ENCODE data around the gene MYO9B.
"Not testable (repeated sequence)": the region's sequence is repeated elsewhere in the genome, so short reads cannot be mapped to it uniquely, and the experiment has no call there.

MYO9B gene

DNA sequence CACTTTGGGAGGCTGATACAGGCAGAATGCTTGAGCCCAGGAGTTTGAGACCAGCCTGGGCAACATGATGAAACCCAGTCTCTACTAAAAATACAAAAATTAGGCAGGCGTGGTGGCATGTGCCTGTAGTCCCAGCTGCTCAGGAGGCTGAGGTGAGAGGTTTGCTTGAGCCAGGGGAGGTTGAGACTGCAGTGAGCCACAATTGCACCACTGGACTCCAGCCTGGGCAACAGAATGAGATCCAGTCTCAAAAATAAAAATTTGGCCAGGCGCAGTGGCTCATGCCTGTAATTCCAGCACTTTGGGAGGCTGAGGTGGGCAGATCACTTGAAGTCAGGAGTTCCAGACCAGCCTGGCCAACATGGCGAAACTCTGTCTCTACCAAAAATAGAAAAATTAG is 19.1 kb downstream of the MYO9B start:
- DNase-seq: not testable (repeated sequence)

DNA sequence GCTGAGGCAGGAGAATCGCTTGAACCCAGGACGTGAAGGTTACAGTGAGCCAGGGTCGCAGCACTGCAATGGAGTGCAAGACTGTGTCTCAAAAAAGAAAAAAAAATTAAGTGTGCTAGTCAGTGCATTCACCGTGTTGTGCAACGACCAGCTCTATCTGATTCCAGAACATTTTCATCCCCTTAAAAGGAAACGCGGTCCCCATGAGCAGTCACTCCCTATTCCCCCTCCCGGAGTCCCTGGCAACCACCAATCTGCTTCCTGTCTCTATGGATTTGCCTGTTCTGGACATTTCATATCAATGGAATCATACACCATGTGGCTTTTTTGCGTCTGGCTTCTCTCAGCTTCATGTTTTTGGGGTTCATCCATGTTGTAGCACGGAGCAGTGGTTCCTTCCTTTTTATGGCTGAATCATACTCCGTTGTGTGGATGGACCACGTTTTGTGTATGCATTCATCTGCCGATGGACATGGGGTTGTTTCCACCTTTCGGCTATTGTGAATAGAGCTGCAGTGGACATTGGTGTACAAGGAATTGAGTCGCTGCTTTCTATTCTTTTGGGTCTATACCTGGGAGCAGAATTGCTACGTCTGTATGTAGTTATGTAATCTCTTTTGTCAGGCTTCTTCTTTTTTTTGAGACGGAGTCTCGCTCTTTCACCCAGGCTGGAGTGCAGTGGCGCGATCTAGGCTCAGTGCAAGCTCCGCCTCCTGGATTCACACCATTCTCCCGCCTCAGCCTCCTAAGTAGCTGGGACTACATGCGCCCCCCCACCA is 19.8 kb downstream of the MYO9B start:
- DNase-seq: no peak

DNA sequence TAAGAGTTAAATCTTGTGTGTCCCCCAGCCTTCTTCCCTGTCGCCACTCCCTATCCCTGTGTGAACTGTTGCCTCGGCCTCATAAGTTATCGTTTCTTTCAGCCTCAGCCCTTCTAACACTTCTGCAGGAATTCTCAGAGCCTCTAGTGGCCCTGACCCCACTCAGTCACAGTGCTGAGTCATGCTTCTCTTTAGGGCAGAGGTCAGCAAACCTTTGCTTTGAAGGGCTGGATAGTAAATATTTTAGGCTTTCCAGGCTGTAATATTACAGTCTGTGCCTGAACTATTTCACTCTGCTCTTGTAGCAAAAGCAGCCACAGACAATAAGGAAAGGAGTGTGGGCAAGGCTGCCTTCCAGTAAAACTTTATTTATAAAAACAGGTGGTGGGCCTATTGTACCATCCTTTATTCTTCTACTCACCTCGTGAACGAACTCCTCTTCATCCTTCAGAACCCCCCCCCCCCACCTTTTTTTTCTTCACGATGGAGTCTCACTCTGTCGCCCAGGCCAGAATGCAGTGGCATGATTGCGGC is 22.1 kb downstream of the MYO9B start:
- DNase-seq: no peak

DNA sequence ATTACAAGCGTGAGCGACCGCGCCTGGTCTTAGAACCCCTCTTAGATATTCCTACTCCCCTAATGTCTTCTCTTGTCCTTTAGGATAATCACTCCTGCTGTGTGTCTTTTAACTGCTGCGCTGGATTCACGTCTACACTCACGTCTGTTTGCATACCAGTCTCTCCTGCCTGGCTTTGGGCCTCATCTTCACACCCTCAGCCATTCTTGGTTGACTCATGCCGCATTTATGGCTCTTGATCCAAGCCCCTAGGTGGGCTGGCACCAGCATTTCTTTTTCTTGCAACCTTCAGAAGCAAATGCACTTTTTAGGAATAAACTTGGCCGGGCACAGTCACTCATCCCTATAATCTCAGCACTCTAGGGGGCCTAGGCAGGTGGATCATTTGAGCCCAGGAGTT is 22.7 kb downstream of the MYO9B start:
- DNase-seq: no peak

DNA sequence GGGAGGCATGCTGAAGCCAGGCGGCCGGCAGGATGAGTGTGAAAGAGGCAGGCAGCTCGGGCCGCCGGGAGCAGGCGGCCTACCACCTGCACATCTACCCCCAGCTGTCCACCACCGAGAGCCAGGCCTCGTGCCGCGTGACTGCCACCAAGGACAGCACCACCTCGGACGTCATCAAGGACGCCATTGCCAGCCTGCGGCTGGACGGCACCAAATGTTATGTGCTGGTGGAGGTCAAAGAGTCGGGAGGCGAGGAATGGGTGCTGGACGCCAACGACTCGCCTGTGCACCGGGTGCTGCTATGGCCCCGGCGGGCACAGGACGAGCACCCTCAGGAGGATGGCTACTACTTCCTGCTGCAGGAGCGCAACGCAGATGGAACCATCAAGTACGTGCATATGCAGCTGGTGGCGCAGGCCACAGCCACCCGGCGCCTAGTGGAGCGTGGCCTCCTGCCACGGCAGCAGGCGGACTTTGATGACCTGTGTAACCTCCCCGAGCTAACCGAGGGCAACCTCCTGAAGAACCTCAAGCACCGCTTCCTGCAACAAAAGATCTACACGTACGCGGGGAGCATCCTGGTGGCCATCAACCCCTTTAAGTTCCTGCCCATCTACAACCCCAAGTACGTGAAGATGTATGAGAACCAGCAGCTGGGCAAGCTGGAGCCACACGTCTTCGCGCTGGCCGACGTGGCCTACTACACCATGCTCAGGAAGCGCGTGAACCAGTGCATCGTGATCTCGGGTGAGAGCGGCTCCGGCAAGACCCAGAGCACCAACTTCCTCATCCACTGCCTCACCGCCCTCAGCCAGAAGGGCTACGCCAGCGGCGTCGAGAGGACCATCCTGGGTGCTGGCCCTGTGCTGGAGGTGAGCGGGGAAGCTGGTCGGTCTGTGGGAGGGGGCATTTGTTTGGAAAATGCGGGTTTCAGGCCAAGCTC is 26.4 kb downstream of the MYO9B start:
- DNase-seq: no peak

DNA sequence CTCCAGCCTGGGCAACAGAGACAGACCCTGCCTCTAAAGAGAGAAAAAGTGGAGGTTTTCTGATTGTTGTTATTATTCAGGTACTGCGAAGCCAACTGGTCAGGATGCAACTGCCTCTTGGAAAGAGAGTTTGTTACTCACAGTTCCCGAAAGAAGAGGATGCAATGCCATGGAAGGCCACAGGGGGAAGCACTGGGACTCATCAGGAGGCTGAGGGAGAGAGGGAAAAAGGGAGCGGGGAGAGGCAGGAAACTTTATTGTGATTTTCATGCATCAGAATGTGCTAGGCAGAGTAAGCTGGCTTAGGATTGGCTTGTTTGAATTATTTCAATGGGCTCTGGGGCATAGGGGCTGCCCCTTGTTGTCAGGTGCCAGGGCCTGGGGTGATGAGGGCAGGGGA is 27.6 kb downstream of the MYO9B start:
- no peak for DNase-seq

DNA sequence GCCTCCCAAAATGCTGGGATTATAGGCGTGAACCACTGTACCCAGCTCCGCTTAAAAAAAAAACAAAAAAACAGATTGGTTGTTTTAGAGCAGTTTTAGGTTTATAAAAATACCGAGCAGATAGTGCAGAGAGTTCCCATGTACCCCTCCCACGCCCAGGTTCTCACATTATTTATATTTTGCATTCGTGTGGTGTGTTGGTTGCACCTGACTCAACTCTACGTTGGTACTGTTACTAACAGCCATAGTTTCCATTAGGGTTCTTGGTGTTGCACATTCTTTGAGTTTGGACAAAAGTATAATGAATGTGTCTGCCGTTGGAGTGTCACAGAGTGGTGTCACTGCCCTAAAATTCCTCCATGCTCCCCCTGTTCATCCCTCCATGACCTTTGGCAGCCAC is 29.1 kb downstream of the MYO9B start:
- DNase-seq: no peak

DNA sequence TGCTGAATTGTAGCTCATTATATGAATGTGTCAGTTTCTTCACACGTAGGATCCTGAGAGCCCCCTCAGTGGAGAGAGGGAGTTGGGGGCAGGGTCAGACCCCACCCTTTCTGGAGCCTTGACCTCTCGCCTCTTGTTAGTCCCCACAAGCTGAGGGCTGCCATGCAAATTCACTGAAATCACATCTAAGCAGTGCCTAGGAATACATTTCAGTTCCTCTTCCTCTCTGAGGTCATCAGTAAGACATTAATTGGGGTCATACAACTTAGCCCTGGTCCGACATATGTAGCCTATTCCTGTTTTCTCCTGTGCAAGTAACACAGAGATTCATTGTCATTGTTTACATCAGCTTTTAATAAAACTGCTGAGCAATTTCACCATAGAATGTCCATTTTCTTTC is 30.0 kb downstream of the MYO9B start:
- DNase-seq: no peak

DNA sequence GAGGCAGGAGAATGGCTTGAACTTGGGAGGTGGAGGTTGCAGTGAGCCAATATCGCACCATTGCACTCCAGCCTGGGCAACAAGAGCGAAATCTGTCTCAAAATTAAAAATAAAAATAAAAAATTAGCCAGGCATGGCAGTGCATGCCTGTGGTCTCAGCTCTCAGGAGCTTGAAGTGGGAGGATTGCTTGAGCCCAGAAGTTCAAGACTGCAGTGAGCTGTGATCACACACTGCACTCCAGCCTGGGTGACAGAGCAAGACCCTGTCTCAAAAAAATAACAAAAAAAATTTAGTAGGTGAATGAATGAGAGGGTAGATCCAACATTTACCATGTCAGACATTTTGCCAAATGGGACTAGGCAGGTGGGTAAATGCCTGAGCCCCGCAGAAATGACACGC is 31.4 kb downstream of the MYO9B start:
- not testable (repeated sequence) for DNase-seq

DNA sequence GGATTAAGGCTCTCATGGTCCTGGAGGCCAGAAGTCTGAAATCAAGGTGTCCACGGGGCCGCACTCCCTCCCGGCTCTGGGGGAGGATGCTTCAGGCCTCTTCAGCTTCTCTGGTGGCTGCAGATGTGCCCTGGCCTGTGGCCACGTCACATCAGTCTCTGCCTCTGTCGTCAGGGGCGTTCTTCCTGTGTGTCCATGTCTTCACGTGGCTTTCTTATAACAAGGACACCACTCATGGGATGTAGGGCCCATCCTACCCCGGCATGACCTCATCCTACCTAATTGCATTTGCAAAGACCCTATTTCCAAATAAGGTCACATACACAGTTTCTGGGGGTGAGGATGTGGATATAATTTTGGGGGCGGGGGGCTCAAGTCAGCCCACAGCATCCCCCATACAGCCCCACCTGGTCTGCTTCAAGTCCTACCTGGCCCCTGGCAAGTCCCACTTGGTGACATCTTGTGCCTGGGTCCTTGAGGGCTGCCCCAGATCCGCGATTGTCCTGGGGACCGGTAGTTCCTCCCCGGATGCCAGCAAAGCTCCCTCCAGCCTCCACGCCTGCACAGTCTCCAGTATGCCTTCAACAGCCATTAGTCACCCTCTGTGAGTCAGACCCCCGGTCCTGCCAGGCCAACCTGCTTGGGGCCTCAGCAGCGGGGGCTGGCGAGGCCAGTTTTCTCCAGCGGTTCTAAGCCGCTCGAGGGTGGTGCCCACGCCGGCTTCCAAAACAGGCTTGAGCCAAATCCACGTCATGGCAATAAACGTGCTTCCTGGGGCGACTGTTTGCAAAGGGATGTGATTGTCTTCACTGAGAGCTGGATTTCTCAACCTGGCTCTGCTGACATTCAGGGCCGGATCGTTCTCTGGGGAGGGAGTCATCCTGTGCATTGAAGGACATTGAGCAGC is 32.2 kb downstream of the MYO9B start:
- DNase-seq: peak; percentile 78

DNA sequence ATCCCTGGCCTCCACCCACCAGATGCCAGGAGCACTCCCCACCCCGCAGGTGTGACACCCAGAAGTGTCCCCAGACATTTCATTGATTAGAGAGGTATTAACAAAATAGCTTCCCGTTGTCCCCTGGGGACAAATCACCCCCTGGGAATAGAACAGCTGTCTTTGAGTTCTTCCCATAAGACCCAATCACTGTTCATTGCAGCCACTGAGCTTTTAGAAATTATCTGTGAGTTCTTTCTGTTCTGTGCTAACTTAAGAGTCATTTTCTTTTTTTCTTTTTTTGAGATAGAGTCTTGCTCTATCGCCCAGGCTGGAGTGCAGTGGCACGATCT is 32.8 kb downstream of the MYO9B start:
- no peak for DNase-seq

DNA sequence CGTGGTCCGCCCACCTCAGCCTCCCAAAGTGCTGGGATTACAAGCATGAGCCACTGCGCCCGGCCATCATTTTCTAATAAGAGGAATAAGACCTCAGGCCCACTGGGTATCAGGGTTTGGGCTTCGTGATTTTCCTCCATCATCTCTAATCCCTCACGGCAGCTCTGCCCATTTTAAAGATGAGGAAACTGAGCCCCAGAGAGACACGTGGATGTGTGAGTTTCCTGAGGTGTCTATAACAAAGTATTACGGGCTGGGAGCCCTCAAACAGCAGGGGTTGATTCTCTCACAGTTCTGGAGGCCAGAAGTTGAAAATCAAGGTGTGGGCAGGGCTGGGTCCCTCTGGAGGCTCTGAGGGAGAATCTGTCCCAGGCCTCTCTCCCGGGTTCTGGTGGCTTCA is 33.7 kb downstream of the MYO9B start:
- DNase-seq: no peak

DNA sequence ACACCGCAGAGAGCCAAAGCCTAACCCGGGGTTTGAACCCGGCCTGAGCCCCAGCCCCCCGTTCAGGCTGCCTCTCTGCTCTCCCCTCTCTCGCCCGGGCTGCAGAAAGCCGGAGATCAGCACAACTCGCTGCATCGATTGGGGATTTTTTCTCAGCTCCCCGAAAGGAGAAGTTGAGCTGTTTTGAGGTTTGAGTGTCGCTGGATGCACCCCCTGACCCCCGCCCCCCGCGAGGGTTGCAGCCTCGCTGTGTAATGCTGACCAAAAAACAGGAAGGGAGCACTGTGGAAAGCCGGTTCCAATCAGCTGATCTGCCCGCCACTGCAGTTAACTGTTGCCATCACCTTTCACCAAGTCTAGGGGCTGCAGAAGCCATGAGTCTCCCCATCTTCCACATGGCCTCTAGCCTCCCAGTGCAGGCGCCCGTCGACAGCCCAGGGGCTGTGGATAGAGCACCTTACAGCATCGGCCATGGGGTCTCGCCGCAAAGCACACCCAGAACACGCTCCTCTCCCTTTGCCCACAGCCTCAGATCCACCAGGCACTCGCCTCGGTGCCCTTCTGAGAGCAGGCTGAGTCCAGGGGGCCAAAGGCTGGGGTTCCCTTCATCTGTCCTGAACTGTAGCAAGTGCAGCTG is 34.5 kb downstream of the MYO9B start:
- DNase-seq: peak; percentile 83

DNA sequence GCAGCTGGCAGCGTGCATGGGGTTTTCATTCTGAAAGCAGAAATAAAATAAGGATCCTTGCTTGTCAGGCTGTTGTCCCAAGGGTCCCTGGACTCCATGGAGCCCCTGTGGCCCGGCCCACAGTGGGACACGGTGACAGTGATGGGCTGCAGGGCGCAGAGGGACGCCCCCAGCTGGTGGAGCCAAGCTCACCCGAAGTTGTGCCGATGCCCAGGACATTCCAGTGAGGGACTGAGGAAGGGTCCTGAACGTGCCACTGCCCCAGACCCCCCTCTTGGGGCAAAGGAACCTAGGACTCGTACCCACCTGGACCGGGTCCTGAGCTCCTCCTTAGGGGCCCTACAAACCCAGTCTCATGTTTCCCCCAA is 35.0 kb downstream of the MYO9B start:
- no peak for DNase-seq

DNA sequence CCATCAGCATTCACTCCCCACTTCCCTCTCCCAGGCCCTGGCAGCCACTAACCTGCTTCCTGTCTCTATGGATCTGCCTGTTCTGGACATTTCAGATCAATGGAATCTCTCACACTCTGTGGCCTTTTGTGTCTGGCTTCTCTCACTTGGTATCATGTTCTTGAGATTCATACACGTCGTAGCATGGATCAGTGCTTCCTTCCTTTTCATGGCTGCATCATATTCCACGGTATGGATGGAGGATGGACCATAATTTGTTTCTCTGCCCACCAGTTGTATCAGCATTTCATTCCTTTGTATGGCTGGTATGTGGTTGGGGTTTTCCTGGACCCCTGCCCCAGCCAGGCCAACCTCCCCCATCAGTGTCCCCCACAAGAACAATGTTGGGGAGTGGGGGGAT is 36.2 kb downstream of the MYO9B start:
- DNase-seq: no peak

DNA sequence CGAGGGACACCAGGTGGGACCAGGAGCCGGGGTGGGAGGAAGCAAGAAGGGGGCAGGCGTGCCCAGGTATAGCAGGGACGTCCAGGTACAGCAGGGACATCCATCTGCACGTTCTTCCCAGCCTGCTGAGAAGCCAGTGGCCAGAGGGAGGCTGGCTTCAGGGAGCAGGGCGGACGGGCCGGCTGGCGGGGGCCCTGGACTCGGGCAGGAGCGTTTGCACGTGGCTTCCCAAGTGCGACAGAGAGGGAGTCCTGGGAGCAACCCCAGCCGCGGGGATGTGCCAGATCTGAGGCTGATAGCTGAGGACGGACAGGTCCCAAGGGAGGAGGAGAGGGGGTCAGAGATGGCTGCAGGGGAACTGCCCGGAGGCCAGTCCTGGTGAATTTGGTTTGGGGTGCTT is 36.7 kb downstream of the MYO9B start:
- no peak for DNase-seq

DNA sequence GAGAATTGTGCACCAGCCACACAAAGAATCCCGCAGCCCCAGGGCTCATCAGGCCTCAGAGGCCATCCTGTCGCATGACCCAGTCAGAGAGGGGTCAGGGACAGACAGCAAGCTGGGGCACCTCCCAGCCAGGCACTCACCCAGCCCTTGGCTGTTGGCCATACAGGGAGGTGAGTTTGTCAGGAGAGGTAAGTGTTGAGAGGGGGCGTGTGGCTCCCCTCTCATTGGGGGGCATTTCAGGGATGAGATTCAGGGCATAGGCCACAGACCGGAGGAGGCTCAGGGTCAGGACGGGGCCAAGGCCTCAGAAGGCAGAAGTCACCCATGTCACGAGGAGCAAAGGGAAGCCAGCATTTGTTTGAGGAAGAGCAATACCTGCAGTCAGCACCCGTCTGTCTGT is 37.1 kb downstream of the MYO9B start:
- peak; percentile 35 for DNase-seq

DNA sequence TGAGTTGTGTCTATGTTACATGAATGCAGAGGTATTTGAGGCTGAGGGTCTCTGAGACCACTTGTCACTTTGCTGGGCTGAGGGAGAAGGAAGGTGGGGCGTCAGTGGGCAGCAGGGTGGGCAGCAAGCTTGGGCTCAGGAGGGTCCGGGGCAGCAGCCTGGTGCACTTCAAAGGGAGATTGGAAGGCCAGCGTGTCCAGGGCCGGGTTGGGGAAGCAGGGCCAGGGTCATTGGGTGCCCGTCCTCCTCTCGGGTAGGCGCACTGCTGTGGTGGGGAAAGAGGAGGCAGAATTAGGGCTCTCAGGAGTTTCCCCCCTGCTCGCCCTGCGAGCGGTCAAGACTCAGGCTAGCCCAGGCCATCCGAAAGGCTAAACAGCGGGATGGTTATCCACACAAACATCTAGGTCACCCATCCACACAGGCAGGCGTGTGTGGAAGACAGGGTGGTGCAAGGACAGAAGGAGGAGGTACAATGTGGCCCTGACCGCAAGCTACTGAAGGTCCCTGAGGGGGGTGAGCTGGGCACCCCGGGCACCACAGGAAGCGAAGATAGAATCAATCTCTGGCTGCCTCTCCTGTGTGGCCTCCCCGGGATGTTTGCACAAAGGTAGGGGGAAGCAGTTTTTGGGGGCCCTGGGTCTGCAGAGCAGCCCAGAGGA is 37.7 kb downstream of the MYO9B start:
- no peak for DNase-seq

DNA sequence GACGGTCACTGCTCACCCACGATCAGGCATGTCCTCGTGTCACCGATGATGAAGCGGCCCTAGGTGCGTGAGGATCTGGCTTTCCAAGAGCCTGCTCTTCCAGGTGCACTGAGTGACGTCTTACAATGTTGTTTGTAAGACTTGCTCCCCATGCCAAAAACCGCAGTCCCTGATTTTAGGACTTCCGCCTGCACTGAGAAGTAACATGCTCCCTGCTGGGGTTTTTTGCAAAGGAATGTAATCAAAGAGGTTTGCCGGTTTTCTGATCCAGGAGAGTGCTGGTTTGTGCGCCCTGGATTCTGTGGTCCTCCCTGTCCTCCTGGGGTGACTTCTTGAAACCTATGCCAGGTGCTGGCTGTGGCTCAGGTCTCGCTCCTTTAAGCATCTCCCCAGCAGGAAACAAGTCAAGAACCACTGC is 38.8 kb downstream of the MYO9B start:
- no peak for DNase-seq

DNA sequence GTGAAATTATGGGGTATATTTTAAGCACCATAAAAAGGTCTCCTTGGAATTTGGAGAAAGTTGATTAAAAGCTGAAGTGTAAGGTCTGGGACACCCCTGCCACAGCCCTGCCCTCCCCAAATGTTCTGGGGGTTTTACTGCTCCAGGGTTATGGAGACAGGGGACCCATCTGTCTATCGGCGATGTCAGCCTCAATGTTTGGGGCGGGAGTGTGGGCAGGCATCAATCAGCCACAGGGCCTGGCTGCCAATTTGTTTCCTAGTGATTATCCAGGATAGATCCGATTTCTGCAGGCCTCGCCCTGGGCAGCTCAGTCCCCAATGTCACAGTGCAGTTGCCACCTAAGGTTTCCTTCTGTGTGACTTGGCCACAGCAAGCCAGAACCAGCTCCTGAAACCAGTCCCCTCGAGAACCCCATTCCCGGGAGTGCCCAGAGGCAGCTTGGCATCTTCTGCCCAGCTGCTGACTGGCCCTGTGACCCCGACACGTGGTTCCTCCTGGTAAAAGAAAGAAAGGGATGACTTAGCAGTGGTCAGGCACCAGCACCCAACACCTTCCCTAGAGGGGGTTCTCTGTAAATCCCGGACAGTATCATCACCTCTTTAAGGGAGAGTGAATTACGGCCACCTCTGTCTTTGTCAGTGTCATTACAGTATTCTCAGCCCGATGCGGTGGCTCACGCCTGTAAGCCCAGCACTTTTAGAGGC is 41.6 kb downstream of the MYO9B start:
- no peak for DNase-seq

DNA sequence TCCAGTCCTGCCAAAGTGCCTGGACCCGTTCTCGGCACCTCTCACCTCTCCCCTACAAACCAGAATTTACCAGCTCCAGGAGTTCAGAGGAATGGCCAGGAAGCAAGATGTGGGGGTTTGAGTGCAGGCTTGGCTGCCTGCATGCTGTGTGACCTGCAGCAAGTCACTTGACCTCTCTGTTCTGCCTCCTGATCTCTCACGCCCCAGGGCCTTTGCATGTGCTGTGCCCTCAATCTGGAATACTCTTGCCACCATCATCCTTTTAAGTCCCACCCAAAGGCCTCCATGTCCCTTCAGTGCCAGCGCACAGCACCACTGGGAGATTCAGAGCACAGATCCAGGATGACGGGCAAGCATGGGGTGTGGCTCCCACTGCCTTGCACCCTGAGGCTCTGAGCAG is 43.4 kb downstream of the MYO9B start:
- no peak for DNase-seq

Data from CD4-positive, alpha-beta T cell treated with Interleukin-15 for 1 hour (primary cell).